22Rv1 (cell line): ENCODE measurements around the gene GRWD1.

Experiments
- H3K27ac ChIP-seq: fragments of 450-650 bp; 2 replicates; pipeline ENCODE4 v1.5.1; 2017
- ZFX ChIP-seq: fragments of 450-650 bp; IDR thresholded peaks from 2 replicates; pipeline ENCODE4 v1.6.1; 2017; ENCODE audit warnings: antibody characterized with exemption, borderline replicate concordance
- TF ChIP-seq, protein P1 (sequence below): fragments of 450-650 bp; IDR thresholded peaks from 2 replicates; pipeline ENCODE4 v1.5.1; 2017; ENCODE audit warnings: mild to moderate bottlenecking

Gene GRWD1

DNA sequence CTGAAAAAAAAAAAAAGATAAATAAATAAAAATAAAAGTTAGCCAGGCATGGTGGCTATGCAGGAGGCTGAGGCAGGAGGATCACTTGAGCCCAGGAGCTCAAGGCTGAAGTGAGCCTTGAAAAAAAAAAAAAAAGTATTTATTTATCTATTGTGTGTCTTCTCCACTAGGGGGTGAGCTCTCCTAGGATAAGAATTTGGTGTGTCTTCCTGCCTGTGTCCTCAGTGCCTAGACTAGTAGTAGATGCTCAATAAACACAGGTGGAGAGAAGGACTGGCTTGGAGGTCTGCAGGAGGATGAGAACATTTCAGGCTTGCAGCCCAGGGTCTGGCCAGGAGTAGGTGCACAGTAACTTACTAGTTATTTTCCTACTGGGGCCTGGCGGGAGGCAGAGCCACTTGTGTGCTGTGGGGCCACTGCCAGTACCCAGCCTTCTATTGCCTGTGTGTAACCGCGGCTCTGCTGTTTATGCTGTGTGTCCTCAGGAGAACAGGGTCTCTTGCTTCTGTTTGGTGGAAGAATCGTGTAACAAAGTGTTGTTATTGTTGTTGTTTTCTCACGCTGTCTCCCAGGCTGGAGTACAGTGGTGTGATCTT lies 60.5 kb downstream of the GRWD1 start:
- TF ChIP-seq ZFX, result no peak
- TF ChIP-seq, protein P1, sequence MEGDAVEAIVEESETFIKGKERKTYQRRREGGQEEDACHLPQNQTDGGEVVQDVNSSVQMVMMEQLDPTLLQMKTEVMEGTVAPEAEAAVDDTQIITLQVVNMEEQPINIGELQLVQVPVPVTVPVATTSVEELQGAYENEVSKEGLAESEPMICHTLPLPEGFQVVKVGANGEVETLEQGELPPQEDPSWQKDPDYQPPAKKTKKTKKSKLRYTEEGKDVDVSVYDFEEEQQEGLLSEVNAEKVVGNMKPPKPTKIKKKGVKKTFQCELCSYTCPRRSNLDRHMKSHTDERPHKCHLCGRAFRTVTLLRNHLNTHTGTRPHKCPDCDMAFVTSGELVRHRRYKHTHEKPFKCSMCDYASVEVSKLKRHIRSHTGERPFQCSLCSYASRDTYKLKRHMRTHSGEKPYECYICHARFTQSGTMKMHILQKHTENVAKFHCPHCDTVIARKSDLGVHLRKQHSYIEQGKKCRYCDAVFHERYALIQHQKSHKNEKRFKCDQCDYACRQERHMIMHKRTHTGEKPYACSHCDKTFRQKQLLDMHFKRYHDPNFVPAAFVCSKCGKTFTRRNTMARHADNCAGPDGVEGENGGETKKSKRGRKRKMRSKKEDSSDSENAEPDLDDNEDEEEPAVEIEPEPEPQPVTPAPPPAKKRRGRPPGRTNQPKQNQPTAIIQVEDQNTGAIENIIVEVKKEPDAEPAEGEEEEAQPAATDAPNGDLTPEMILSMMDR, result peak; percentile 76
- no peak overlapping the region for H3K27ac ChIP-seq
